ENCODE measurements around the gene C19orf85. TPM values are rescaled to one million over a fixed set of nuclear protein-coding genes. Genes with fewer than 3 reads are reported as not detected.
A peak's percentile ranks its signal among the peaks of the same experiment; 100 is the strongest.

Gene C19orf85
- total RNA-seq, 1 experiment from 2014 or later, result not detected

GRCh38 chr19:55498246-55498840 lies 33.8 kb upstream of the C19orf85 start:
- Histone ChIP-seq H3K4me1 (ENCODE audit: control insufficient read depth, insufficient read depth, low read length) (peaks cover 6% of the 10 kb centered on the region), H3K36me3 (ENCODE audit: control insufficient read depth, insufficient read depth, low read length) (no peaks in the 10 kb centered on the region), H3K27ac (ENCODE audit: low read length) (0 out of 2 replicates have a peak overlapping the region, but pooled peaks have one; percentile 29), H3K9me3 (ENCODE audit: control insufficient read depth, insufficient read depth, low read depth, low read length) (no peaks in the 10 kb centered on the region), H3K4me3 (ENCODE audit: low read depth in 2 of 2, low read length in 2 of 2) (no peak overlapping the region), H3K27me3 (ENCODE audit: control insufficient read depth, insufficient read depth, low read length) (no peaks in the 10 kb centered on the region)
- POLR2A ChIA-PET, result no interaction called here
- no peak for TF ChIP-seq TCF7L2 (IDR thresholded peaks at IDR 0.05; ENCODE audit: low read depth, low read length)
- TF ChIP-seq REST (IDR thresholded peaks at IDR 0.05; ENCODE audit: insufficient read depth in 1 of 2, low read depth in 2 of 2, low read length in 1 of 2), result no peak
- no peak for TF ChIP-seq SIN3A (IDR thresholded peaks at IDR 0.05; ENCODE audit: borderline replicate concordance, insufficient read depth, low read depth, low read length)
- TF ChIP-seq POLR2AphosphoS5 (IDR thresholded peaks at IDR 0.05; ENCODE audit: low read depth, low read length), result no peak
- TF ChIP-seq CTCF (IDR thresholded peaks at IDR 0.05), result no peak
- CTCF ChIA-PET, result interaction anchor here (0.6 kb wide), 1 partner anchor 357 kb away, joined by 3 read pairs; no protein-coding TSS in a partner anchor
- no peak for DNase-seq (ENCODE audit: low read depth, low spot score)
- no TSS peak for BruUV-seq (replicated peaks)
- no peak for ATAC-seq
- in situ Hi-C loops (cut with HindIII; ENCODE audit: low pct_unique_long_range_greater_than_20kb, low sequenced_read_pairs) (no loop called here), intact Hi-C loops (cut with micrococcal nuclease; ENCODE audit: unreplicated experiment) (no loop called here)

GRCh38 chr19:55497763-55498162 lies 33.2 kb upstream of the C19orf85 start:
- CTCF ChIA-PET, result interaction anchor here (0.6 kb wide), 1 partner anchor 357 kb away, joined by 3 read pairs; no protein-coding TSS in a partner anchor
- no peak overlapping the region for H3K4me3 ChIP-seq (ENCODE audit: low read depth in 2 of 2, low read length in 2 of 2)

More at GRCh38 chr19:55497763-55498162, 33.2 kb upstream of the C19orf85 start:
- Histone ChIP-seq H3K27me3 (ENCODE audit: control insufficient read depth, insufficient read depth, low read length) (no peaks in the 10 kb centered on the region), H3K27ac (ENCODE audit: low read length) (no peak overlapping the region), H3K36me3 (ENCODE audit: control insufficient read depth, insufficient read depth, low read length) (no peaks in the 10 kb centered on the region), H3K4me1 (ENCODE audit: control insufficient read depth, insufficient read depth, low read length) (peaks cover 12% of the 10 kb centered on the region), H3K9me3 (ENCODE audit: control insufficient read depth, insufficient read depth, low read depth, low read length) (no peaks in the 10 kb centered on the region)
- no TSS peak for BruUV-seq (replicated peaks)
- in situ Hi-C loops (cut with HindIII; ENCODE audit: low pct_unique_long_range_greater_than_20kb, low sequenced_read_pairs), result no loop called here
- intact Hi-C loops (cut with micrococcal nuclease; ENCODE audit: unreplicated experiment), result no loop called here
- no peak for DNase-seq (ENCODE audit: low read depth, low spot score)
- TF ChIP-seq CTCF (IDR thresholded peaks at IDR 0.05), result no peak
- TF ChIP-seq POLR2AphosphoS5 (IDR thresholded peaks at IDR 0.05; ENCODE audit: low read depth, low read length), result no peak
- TF ChIP-seq REST (IDR thresholded peaks at IDR 0.05; ENCODE audit: insufficient read depth in 1 of 2, low read depth in 2 of 2, low read length in 1 of 2), result no peak
- no peak for TF ChIP-seq TCF7L2 (IDR thresholded peaks at IDR 0.05; ENCODE audit: low read depth, low read length)
- no peak for TF ChIP-seq SIN3A (IDR thresholded peaks at IDR 0.05; ENCODE audit: borderline replicate concordance, insufficient read depth, low read depth, low read length)
- ATAC-seq, result no peak
- POLR2A ChIA-PET, result no interaction called here
